Measurements from ENCODE around the gene ZKSCAN4.

DNA sequence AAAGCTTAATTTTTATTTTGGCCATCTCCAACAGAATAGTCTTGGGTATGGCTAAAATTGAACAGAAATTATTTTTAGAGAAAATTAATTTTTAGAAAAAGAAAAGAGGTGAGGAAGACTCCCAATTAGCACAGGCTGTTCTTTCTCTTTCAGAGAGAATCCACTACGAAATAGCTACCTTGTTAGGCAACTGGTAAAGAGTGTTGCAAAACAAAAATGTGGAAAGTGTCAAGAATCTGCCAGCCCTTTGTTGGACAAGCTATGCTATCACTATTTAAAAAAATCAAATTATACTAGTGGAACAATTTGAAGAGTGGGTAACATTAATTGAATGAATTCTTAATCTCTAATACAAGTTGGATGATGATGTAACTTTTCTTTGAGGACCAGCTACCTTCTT is 46.2 kb downstream of the ZKSCAN4 start:
- TF ChIP-seq CTCF (IDR thresholded peaks at IDR 0.05): no peak
- no peak for TF ChIP-seq POLR2A (IDR thresholded peaks at IDR 0.05)

All from thyroid gland (tissue), 4 donors.